Thyroid gland (tissue), 4 donors: ENCODE measurements around the gene CTPS1.

Experiments
- POLR2A ChIP-seq, 2 donors: fragments of 450-650 bp; IDR thresholded peaks; one replicate each; pipeline ENCODE4 v1.6.1; 2017; ENCODE audit warnings: antibody characterized with exemption in 2 of 2, mild to moderate bottlenecking in 2 of 2, moderate library complexity in 1 of 2
- TF ChIP-seq, protein P1 (sequence below), 6 experiments: fragments of 200-600 bp in 3 of 6; fragments of 450-650 bp in 3 of 6; sonication (generic) in 3 of 6; IDR thresholded peaks; one replicate each; pipeline ENCODE4 v1.5.1; 2016 to 2019; ENCODE audit warnings: antibody characterized with exemption in 6 of 6, mild to moderate bottlenecking in 2 of 6, inconsistent platforms in 1 of 6, moderate library complexity in 1 of 6

DNA sequence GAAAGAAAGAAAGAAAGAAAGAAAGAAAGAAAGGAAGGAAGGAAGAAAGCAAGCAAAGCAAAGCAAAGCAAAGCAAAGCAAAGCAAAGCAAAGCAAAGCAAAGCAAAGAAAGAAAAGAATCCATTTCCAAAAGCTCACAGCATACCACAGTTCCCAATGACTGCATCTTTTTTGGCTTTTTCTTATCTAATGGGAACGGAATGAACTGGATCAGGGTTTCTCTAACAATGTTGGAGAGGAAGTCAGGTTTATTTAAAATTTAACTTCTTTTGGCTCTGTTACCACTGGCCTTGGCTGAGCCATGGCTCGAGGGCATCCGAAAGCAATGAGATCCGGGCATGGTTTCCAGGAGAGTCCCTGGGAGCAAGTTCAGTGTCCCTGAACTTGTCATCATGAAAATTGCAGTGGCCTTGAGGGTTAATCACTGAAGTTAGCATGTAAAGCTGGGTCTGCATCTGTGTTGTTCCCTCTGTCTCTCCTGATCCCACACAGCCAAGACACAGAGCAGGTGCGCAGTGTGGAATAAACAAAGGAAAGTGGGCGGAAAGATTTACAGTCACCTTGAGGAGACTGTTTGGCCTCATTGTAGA is 34.6 kb upstream of the CTPS1 start:
- TF ChIP-seq, protein P1, sequence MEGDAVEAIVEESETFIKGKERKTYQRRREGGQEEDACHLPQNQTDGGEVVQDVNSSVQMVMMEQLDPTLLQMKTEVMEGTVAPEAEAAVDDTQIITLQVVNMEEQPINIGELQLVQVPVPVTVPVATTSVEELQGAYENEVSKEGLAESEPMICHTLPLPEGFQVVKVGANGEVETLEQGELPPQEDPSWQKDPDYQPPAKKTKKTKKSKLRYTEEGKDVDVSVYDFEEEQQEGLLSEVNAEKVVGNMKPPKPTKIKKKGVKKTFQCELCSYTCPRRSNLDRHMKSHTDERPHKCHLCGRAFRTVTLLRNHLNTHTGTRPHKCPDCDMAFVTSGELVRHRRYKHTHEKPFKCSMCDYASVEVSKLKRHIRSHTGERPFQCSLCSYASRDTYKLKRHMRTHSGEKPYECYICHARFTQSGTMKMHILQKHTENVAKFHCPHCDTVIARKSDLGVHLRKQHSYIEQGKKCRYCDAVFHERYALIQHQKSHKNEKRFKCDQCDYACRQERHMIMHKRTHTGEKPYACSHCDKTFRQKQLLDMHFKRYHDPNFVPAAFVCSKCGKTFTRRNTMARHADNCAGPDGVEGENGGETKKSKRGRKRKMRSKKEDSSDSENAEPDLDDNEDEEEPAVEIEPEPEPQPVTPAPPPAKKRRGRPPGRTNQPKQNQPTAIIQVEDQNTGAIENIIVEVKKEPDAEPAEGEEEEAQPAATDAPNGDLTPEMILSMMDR (IDR thresholded peaks at IDR 0.05), result no peak
- TF ChIP-seq POLR2A (IDR thresholded peaks at IDR 0.05), result no peak
